ENCODE data around the gene BCAR3. TPM values are rescaled to one million over a fixed set of nuclear protein-coding genes. Genes with fewer than 3 reads are reported as not detected.

The BCAR3 gene
- total RNA-seq, 2 donors from 2014 or later: 32.7 to 48.7 TPM

DNA sequence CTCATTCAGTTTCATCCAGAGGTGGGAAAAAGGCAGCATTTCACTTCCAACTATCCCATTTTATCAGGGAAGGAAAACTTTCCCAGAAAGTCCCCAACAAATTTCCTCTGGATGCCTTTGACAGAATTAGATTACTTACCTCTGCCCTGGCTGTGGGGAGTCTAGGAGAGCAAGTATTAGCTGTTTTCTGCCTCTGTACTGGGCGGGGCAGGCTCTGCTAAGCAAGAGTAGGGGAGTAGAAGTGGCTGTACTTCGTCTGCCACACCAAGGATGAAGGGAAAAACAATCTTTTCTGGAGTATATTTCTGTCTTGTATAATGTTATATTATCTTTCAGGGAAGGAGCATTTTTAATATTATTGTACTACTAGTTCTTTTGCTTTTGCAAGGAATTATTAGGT is 155.2 kb downstream of the BCAR3 start:
- Histone ChIP-seq H3K4me3 (ENCODE audit: low read length) (no peak overlapping the region), H3K36me3 (ENCODE audit: control insufficient read depth, insufficient read depth, low read length) (peaks cover 83% of the 10 kb centered on the region), H3K4me1 (ENCODE audit: control insufficient read depth, insufficient read depth, low read length) (no peaks in the 10 kb centered on the region), H3K27me3 (ENCODE audit: control insufficient read depth, insufficient read depth, low read length, poor library complexity, severe bottlenecking) (no peaks in the 10 kb centered on the region), H3K9me3 (ENCODE audit: control insufficient read depth, low read length) (no peaks in the 10 kb centered on the region), H3K9ac (ENCODE audit: extremely low read depth, low read length, poor library complexity, severe bottlenecking) (no peak overlapping the region), H3K27ac (ENCODE audit: low read depth, low read length) (no peak overlapping the region)
- DNase-seq: no peak
- TF ChIP-seq, protein P1, sequence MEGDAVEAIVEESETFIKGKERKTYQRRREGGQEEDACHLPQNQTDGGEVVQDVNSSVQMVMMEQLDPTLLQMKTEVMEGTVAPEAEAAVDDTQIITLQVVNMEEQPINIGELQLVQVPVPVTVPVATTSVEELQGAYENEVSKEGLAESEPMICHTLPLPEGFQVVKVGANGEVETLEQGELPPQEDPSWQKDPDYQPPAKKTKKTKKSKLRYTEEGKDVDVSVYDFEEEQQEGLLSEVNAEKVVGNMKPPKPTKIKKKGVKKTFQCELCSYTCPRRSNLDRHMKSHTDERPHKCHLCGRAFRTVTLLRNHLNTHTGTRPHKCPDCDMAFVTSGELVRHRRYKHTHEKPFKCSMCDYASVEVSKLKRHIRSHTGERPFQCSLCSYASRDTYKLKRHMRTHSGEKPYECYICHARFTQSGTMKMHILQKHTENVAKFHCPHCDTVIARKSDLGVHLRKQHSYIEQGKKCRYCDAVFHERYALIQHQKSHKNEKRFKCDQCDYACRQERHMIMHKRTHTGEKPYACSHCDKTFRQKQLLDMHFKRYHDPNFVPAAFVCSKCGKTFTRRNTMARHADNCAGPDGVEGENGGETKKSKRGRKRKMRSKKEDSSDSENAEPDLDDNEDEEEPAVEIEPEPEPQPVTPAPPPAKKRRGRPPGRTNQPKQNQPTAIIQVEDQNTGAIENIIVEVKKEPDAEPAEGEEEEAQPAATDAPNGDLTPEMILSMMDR (conservative IDR thresholded peaks at IDR 0.05): no peak
- Mint-ChIP-seq H3K27me3 (ENCODE audit: insufficient read depth) (no peaks in the 10 kb centered on the region), H3K4me3 (no peak overlapping the region), H3K4me1 (peaks cover 17% of the 10 kb centered on the region), H3K9me3 (no peaks in the 10 kb centered on the region), H3K27ac (no peak overlapping the region), H3K36me3 (ENCODE audit: low read depth) (peaks cover 55% of the 10 kb centered on the region)
- WGBS, 2 experiments (ENCODE audit: insufficient coverage in 1 of 2, insufficient read length in 1 of 2): 86% methylated on average over 2 of the region's 2 CpGs; no CpG with 5 or more reads in 1 of the 2 experiments

DNA sequence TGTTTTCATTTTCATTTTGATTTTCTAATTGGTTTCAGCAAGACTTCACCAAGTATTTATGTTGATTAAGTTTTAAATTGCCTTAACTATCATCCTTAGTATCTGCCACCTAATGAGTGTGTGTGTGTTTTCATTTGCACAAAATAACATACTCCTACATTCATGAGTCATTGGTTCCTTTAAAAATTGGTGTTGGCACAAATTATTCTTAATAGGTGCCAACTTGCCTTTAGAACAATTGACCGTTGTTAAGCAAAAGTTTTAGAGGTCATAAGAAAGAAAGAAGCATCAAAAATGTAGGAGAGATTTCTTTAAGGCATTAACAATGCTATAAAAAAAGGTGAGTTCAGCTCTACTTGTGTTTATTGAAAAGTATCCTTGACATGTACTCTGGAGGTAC is 156.2 kb downstream of the BCAR3 start:
- H3K9me3 Mint-ChIP-seq: no peaks in the 10 kb centered on the region
- WGBS, 2 experiments (ENCODE audit: insufficient coverage in 1 of 2, insufficient read length in 1 of 2): 98 to 100% methylated on average over 1 of the region's 1 CpG
- peaks cover 55% of the 10 kb centered on the region for H3K36me3 Mint-ChIP-seq (ENCODE audit: low read depth)

DNA sequence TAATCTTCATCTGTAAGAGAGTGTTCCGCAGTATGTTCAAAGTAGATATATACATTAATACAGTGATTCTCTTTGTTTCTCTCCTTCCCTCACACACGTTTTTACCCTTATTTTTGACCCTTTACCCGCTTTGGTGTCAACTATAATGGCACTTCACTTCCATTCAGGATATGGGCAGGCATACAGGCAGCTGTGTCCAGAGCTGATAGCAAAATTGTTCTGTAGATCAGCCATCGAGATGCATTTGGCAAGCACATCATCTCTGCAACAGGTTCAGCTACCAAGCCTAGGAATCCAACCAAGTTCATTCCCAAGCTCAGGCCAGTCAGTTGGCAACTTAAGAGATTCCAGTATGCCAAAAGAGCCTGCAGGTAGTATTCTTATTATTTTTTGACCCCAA is 158.9 kb downstream of the BCAR3 start:
- 91% methylated on average over 1 to 4 of the region's 4 CpGs for WGBS, 2 experiments (ENCODE audit: insufficient coverage in 1 of 2, insufficient read length in 1 of 2)
- no peak overlapping the region for H3K4me3 Mint-ChIP-seq
- no peak overlapping the region for H3K9ac ChIP-seq (ENCODE audit: extremely low read depth, low read length, poor library complexity, severe bottlenecking)
- peaks cover 70% of the 10 kb centered on the region for H3K36me3 ChIP-seq (ENCODE audit: control insufficient read depth, insufficient read depth, low read length)
- TF ChIP-seq, protein P1 (conservative IDR thresholded peaks at IDR 0.05): no peak
- no peaks in the 10 kb centered on the region for H3K9me3 ChIP-seq (ENCODE audit: control insufficient read depth, low read length)
- H3K27me3 ChIP-seq (ENCODE audit: control insufficient read depth, insufficient read depth, low read length, poor library complexity, severe bottlenecking): no peaks in the 10 kb centered on the region
- H3K4me3 ChIP-seq (ENCODE audit: low read length): no peak overlapping the region
- H3K27ac ChIP-seq (ENCODE audit: low read depth, low read length): no peak overlapping the region
- no peaks in the 10 kb centered on the region for H3K9me3 Mint-ChIP-seq
- H3K36me3 Mint-ChIP-seq (ENCODE audit: low read depth): peaks cover 39% of the 10 kb centered on the region
- no peaks in the 10 kb centered on the region for H3K27me3 Mint-ChIP-seq (ENCODE audit: insufficient read depth)
- DNase-seq: no peak
- peak overlapping the region; percentile 14 for H3K27ac Mint-ChIP-seq
- H3K4me1 ChIP-seq (ENCODE audit: control insufficient read depth, insufficient read depth, low read length): no peaks in the 10 kb centered on the region
- H3K4me1 Mint-ChIP-seq: peaks cover 15% of the 10 kb centered on the region

More for the DNA sequence above, 156.2 kb downstream of the BCAR3 start:
- H3K27me3 Mint-ChIP-seq (ENCODE audit: insufficient read depth): no peaks in the 10 kb centered on the region
- peaks cover 17% of the 10 kb centered on the region for H3K4me1 Mint-ChIP-seq
- Histone ChIP-seq H3K27me3 (ENCODE audit: control insufficient read depth, insufficient read depth, low read length, poor library complexity, severe bottlenecking) (no peaks in the 10 kb centered on the region), H3K9ac (ENCODE audit: extremely low read depth, low read length, poor library complexity, severe bottlenecking) (no peak overlapping the region), H3K9me3 (ENCODE audit: control insufficient read depth, low read length) (no peaks in the 10 kb centered on the region), H3K4me1 (ENCODE audit: control insufficient read depth, insufficient read depth, low read length) (no peaks in the 10 kb centered on the region), H3K27ac (ENCODE audit: low read depth, low read length) (no peak overlapping the region), H3K4me3 (ENCODE audit: low read length) (no peak overlapping the region), H3K36me3 (ENCODE audit: control insufficient read depth, insufficient read depth, low read length) (peaks cover 83% of the 10 kb centered on the region)
- H3K27ac Mint-ChIP-seq: no peak overlapping the region
- DNase-seq: no peak
- no peak overlapping the region for H3K4me3 Mint-ChIP-seq
- TF ChIP-seq, protein P1 (conservative IDR thresholded peaks at IDR 0.05): no peak
